ENCODE measurements around the gene CCDC116.
A peak's percentile ranks its signal among the peaks of the same experiment; 100 is the strongest.
"Not testable (repeated sequence)": the region's sequence is repeated elsewhere in the genome, so short reads cannot be mapped to it uniquely, and the experiment has no call there.

The CCDC116 gene

DNA sequence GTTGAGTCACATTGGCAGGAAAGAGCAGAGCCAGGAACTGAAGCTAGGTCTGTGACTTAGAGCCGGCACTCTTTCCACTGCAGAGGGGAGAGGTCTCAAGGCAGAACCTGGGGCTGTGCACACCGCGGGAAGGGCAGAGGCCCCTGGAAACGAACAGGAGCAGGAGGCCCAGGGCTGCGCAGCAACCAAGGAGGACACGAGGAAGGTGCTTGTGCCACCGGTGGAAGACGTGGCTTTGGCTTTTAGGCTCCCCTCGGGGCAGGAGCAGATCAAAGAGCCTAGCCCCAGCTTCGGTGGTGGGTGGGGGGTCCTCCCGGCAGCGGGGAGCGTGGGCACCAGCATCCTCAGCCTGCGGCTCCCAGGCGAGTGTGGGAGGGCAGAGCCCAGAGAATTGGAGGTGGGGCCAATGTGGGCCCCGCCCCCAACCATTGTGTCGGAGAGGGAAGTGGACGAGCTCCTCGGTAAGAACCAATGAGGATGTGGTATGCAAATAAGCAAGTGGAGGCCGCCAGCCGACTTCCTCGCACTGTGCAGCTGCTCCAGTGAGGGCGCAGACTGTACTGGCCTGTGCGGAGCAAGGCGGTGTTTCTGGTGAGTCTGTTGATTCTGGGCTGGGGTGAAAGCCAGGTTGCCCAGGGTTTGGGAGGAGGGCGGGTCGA is at the start of gene CCDC116:
Gene CCDC116 (plus strand): TSS at position 524 of the 659 bp plus-strand sequence. CDS start 422 bp downstream, outside the sequence.
- DNase-seq = peak; percentile 43

DNA sequence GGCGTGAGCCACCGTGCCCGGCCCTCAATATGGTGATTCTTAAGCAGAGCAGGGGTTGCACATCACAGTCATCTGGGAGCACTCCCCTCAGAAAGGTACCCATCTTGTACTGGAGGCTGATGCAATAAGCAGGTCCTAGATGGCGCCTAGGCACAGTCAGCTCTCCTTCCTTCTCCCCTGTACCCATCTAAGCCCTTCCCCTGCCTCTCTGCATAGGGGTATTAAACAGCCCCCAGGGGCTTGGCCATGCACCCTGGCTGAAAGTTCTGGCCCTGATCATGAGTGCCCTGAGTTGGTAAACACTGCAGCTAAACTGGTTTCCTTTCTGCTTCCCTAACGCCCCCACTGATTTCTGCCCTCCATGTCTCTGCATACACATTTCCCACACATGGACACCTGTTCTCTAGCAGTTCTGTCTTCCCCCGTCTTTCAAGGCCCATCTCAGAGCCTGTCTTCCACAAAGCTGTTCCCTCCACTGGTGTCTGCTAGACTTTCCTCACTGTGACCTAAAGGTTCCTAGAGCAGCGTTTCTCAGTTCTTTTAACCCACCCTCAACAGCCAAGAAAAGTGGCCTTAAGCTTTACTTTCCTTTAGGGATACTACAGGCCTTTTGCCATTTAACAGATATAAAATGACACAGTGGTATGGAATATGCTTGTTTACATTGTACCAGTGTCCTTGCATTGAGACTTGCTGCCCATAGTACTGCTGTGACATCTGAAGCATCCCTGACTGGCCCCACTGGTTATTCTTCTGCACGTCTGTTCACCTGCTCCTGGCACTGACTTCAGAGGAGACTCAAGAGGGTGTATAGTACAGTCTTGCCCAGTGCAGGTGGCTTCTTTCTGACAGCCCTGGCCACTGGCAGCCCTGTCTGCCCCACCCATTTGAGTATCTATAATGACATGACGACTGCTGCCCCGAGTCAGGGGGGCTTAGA is 49.5 kb upstream of the CCDC116 start:
- DNase-seq = no peak

DNA sequence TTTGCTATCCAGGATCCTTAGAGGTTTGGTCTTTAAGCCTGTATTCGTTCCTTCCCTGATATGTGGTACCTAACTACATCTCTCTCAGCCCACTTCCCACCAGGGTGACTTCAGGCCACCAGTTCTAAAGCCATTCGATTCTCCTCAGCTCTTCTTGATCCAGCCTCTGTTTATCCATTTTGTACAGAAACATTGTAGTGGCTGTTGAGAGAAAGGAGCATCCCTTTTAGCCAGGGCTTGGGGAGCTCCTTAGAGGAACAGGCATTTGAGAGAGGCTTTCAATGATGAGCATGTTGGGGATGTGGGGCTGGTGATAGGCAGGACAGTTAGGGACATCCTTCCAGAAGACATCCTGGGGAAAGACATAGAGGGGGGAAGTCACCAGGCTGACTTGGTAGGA is 47.2 kb upstream of the CCDC116 start:
- DNase-seq = no peak

- no peak for DNase-seq
Measured at GRCh38 chr22:21587803-21588611, 44.6 kb upstream of the CCDC116 start.

DNA sequence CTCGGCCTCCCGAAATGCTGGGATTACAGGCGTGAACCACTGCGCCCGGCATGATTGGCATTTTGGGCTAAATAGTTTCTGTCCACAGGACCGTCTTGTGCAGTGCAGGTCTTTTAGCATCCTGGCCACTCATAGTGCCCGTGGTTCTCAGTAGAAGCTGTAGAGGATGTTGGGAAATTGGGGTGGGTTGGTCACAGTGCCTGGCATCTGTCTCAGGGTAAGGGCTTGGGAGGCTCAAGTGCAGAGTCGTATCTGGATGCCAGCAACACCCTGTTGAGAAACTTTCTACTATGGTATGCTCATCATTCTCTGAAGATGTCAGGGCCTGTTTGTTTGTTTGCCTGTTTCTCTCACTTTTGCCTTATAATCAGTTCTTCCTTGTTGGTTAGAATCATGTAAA is 43.2 kb upstream of the CCDC116 start:
- no peak for DNase-seq

- DNase-seq = no peak
Measured at GRCh38 chr22:21590809-21591641, 41.5 kb upstream of the CCDC116 start.

GRCh38 chr22:21591695-21592094 is 40.9 kb upstream of the CCDC116 start:
- DNase-seq = no peak

DNA sequence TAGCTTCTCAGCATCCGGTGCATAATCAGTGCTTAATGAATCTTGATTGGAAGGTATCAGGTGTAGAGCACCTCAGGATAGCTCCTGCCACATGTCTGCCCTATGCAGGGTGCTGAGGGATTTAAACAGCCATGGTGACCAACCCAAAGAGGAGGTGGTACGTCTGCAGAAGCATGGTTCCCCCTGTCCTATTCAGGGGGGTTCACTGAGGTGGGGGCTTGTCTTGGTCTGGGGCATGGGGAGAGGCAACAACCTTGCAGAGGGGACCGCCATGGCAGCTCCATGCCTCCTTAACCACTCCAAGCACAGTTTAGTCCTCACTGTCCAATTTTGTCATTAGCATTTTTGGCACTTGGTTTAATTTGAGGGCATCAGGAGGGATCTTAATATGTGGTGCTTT is 40.1 kb upstream of the CCDC116 start:
- DNase-seq = no peak

DNA sequence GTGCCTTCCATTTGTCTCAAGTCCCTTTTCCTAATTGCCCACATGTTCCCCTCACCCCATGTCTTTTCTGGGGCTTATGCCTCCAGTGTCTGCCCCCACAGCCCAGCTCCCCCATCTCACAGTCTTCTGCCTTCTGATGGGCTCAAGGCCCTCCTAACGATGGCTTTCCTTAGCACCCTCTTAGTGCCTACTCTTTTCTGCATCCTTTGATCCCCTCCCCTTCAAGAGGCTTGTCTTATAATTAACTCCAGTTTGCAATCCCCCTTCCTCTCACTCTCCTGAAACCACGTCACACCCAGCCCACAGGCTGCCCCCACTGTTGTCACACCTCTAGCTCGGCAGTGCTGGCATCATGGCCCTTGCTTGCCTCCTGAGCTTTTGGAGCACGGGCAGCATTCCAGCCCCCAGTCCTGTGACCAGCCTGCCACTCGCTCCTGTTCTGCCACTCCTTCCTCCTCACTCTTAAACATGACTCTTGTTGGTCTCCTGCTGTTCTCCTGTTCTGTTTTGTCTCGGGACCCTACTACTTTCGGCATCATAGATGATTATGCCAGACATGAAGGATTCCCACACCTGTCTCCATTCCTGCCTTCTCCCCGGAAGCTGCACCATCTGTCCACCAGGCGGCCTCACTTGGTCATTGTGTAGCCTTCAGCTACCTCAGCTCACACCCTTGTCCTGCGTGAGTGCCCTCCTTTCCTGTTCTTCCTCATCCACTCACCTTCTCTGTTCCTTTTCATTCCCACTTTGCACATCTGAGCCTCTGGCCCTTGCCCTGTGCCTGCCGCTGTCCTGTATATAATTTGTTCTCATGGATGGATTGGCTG is 38.9 kb upstream of the CCDC116 start:
- DNase-seq = no peak

GRCh38 chr22:21594865-21595452 is 37.6 kb upstream of the CCDC116 start:
- DNase-seq = no peak

- not testable (repeated sequence) for DNase-seq
Measured at GRCh38 chr22:21596356-21597135, 36.0 kb upstream of the CCDC116 start.

GRCh38 chr22:21598302-21598701 is 34.3 kb upstream of the CCDC116 start:
- no peak for DNase-seq

DNA sequence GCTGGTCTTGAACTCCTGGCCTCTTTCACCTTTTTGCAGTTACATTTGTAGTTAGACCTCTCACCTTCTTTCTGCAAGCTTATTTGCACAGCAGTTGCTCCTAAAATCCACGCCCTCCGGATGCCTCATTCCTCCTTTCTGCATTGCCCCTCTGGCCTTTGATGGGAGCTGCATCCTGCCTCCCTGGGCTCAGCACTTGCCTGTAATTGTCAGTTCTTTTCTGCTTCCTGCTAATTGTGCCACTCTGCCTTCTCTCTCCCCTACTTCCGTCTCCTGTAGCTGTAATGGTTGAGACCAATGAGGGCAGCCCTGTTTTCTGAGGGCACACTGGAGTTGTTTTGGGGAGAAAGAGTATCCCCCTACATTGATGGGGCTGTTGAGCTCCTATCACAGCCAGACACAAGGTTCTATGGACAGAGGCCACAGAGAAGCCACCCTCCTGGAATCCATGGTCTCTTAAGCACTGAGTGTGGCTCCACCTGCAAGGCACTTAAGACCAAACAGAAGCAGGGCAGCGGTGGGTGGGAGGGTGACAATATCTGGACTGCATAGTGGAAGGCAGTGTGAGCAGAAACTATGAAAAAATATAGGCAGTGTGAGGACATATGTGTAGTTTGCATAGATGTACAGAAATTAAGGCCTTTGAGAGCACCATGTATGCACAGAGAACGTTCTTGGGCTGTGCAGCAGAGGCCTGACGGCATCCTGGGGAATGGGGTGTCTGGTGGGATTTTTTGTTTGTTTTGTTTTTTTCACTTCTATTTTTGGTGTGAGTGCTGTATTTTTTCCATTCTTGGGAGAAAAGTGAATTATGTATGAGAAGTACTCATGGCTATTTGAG is 33.3 kb upstream of the CCDC116 start:
- DNase-seq = no peak

GRCh38 chr22:21602579-21602978 is 30.0 kb upstream of the CCDC116 start:
- no peak for DNase-seq

DNA sequence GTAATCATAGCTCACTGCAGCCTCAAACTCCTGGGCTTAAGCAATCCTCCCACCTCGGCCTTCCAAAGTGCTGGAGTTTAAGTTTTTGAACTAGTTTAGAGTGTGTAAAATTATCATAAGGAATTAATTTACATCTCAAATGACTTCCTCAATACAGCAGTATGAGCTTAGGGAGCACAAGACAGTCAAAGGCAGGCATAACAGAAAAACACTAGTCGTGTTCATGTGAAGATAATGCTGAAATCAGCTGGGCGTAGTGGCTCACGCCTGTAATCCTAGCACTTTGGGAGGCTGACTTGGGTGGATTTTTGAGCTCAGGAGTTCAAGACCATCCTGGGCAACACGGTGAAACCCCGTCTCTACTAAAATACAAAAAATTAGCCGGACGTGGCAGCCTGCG is 28.6 kb upstream of the CCDC116 start:
- no peak for DNase-seq

GRCh38 chr22:21605887-21606564 is 26.5 kb upstream of the CCDC116 start:
- no peak for DNase-seq

- no peak for DNase-seq
Measured at GRCh38 chr22:21606775-21607174, 25.8 kb upstream of the CCDC116 start.

GRCh38 chr22:21609556-21610157 is 22.9 kb upstream of the CCDC116 start:
- DNase-seq = not testable (repeated sequence)

Measured in femur (tissue), 1 donor.